Coronary artery (tissue), 2 donors: ENCODE measurements around the gene TBC1D19.

Experiments
- DNase-seq: peaks from one replicate; pipeline ENCODE4 v3.0.0-alpha.2; 2017; ENCODE audit warnings: low spot score
- H3K27ac ChIP-seq, 2 donors: fragments of 200-600 bp; sonication (generic); one replicate each; pipeline ENCODE4 v1.5.1; 2016 to 2019
- H3K4me3 ChIP-seq: fragments of 200-600 bp; sonication (generic); 2 replicates; pipeline ENCODE4 v1.5.1; 2016; ENCODE audit warnings: mild to moderate bottlenecking, moderate library complexity
- TF ChIP-seq, protein P1 (sequence below): fragments of 200-600 bp; sonication (generic); IDR thresholded peaks from one replicate; pipeline ENCODE4 v1.5.1; 2019; ENCODE audit warnings: antibody characterized with exemption

The TBC1D19 gene

DNA sequence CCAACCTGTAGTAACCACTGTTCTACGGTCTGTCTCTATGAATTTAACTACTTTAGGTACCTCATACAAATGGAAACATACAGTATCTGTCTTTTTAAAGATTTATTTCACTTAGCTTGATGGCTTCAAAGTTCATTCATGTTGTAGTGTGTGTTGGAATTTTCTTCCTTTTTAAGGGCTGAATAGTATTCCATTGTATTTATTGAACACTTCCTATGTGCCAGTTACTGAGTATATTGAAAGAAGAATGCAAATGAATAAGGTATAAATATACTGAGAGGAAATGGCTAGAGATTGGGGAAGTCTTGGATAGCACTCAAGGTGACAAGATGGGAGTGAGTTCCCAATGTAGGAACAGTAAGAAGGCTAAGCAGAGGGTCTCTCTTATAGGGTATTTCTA, 17.3 kb downstream of the TBC1D19 start:
- TF ChIP-seq, protein P1, sequence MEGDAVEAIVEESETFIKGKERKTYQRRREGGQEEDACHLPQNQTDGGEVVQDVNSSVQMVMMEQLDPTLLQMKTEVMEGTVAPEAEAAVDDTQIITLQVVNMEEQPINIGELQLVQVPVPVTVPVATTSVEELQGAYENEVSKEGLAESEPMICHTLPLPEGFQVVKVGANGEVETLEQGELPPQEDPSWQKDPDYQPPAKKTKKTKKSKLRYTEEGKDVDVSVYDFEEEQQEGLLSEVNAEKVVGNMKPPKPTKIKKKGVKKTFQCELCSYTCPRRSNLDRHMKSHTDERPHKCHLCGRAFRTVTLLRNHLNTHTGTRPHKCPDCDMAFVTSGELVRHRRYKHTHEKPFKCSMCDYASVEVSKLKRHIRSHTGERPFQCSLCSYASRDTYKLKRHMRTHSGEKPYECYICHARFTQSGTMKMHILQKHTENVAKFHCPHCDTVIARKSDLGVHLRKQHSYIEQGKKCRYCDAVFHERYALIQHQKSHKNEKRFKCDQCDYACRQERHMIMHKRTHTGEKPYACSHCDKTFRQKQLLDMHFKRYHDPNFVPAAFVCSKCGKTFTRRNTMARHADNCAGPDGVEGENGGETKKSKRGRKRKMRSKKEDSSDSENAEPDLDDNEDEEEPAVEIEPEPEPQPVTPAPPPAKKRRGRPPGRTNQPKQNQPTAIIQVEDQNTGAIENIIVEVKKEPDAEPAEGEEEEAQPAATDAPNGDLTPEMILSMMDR = no peak
- DNase-seq = no peak
- H3K4me3 ChIP-seq = no peak overlapping the region
- H3K27ac ChIP-seq = no peak overlapping the region

DNA sequence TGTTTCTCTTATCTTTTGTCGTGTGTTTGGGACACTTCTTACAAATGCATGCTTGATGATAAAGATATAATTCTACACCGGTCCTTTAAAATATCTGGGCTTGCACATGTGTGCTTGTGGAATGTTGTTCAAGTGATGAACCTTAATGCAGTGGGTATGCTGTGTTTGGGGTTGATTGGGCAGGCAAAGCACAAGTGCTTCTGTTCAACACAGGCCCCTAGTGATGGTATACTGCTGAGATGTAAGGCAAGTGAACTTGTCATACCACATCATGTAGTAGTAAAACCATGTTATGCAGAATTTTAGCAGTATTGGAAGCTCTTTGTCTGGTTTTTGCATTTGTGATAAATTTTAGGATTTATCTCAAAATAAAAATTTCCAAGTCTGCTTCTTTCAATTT, 23.9 kb downstream of the TBC1D19 start:
- DNase-seq = no peak
- no peak overlapping the region for H3K27ac ChIP-seq
- H3K4me3 ChIP-seq = no peak overlapping the region
- TF ChIP-seq, protein P1 = no peak

DNA sequence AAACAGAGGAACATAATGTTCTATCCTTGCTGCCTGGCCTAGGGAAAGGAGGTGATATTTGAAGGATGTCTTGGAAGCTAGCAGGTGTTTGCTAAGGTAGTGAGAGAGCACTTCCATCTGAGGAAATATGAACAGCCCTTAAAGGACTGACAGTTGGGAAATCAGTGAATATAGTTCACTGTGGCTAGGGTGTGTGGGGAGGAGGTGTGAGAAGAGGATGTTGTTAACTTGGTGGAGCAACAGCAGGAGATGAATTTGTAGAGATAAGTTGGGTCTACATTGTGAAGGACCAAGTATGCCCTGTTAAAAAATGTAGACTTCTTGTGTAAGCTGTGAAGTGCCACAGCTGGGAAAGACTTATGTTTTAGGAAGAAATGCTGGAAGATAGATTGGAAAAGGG, 25.5 kb downstream of the TBC1D19 start:
- H3K27ac ChIP-seq = no peak overlapping the region
- H3K4me3 ChIP-seq = no peak overlapping the region
- no peak for DNase-seq
- TF ChIP-seq, protein P1 = no peak

DNA sequence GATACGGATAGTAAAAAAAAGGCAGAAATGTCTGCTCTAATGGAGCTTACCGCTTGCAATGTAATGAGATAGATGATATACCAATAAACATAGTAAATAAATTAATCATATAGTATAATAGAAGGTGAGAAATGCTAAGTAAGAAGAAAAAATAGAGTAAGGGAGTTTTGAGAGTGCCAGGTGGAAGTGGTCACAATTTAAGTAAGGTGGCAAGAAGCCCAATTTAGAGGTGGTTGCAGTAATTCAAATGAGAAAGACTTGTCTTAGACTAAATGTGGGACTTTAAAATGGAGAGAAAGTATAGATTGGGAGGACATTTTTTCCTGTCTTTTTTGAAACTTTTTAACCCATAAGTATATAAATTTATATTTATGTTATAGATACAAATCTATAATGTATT, 26.0 kb downstream of the TBC1D19 start:
- DNase-seq = no peak
- TF ChIP-seq, protein P1 = no peak
- no peak overlapping the region for H3K27ac ChIP-seq
- no peak overlapping the region for H3K4me3 ChIP-seq

DNA sequence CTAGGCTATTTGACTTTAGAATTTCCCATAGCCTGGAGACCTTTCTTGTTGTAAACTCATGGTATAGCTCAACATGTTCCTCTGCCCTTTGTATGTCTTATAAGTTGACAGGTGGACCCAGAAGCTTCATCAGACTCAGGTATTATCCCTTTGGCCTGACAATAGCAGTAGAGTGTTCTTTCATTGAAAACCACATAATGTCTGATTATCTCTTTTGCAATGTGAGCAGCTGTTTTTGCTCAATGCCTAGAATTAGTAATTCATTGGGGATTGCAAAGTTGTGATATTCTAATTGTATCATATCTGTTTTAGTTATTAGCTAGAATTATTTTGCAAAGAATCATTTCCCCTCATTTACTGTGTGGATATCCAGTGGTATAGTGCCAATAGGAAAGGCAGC, 27.5 kb downstream of the TBC1D19 start:
- Histone ChIP-seq H3K4me3 (no peak overlapping the region), H3K27ac (no peak overlapping the region)
- DNase-seq = no peak
- TF ChIP-seq, protein P1 = no peak

DNA sequence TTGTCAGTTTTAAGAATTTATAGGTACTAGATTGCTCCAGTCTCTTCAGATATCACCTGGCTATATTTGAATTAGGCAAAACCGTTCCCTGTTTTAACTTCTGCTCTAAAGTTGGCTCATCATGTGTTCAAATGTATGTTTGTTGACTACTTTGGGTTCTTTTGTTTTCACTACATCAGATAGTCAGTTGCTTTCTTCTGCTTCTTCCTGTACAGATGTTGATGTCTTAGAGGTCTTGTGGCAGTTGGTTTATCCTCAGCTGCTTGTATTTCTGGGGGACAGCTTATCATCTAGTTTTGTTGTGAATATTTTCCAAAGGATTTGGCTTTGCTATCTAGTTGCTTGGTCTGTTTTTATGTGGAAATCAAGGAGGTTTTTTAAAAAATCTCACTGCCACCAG, 28.0 kb downstream of the TBC1D19 start:
- DNase-seq = no peak
- TF ChIP-seq, protein P1 = no peak
- Histone ChIP-seq H3K4me3 (no peak overlapping the region), H3K27ac (no peak overlapping the region)

DNA sequence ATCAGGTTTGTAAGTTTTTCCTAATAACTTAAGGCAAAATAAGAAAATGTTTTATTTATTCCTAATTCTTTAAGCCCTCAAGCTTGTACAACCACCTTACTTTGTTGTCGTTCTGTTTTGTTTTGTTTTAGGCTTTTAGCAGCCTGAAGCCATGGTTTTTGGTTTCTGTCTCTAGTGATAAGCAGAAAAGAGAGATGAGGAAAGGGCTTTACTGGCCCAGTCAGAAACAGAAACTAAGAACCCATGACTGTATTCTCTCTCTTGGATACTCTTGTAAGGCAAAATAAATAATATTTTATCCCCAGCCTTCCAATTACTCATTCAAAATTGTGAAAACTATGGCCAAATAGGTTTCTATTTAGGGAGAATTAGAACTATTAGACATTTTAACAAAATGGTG, 29.4 kb downstream of the TBC1D19 start:
- no peak overlapping the region for H3K27ac ChIP-seq
- DNase-seq = no peak
- H3K4me3 ChIP-seq = no peak overlapping the region
- TF ChIP-seq, protein P1 = no peak
